Esophagus muscularis mucosa (tissue), 4 donors: Measurements from ENCODE around the gene TOMM20L. TPM values are rescaled to one million over a fixed set of nuclear protein-coding genes. Genes with fewer than 3 reads are reported as not detected.
"Not testable (repeated sequence)": the region's sequence is repeated elsewhere in the genome, so short reads cannot be mapped to it uniquely, and the experiment has no call there.

ENCODE experiments used
- DNase-seq: peaks from one replicate; pipeline ENCODE4 v3.0.0-alpha.2; 2017; ENCODE audit errors: extremely low spot score
- H3K27ac ChIP-seq, 4 donors: fragments of 200-600 bp; sonication (generic); replicated peaks in 1 of 4; 1 replicate in 3 of 4; 2 replicates in 1 of 4; pipeline ENCODE4 v1.5.1; 2016 to 2019; ENCODE audit warnings: mild to moderate bottlenecking in 1 of 4
- H3K27me3 ChIP-seq, 4 donors: fragments of 200-600 bp; sonication (generic); one replicate each; pipeline versions ENCODE4 v1.5.1 to v1.6.0; 2016 to 2019
- H3K36me3 ChIP-seq, 4 donors: fragments of 200-600 bp; sonication (generic); one replicate each; pipeline ENCODE4 v1.5.1; 2016 to 2019
- H3K4me1 ChIP-seq, 4 donors: fragments of 200-600 bp; sonication (generic); one replicate each; pipeline ENCODE4 v1.5.1; 2016 to 2019
- H3K4me3 ChIP-seq, 4 donors: fragments of 200-600 bp; sonication (generic); 1 replicate in 2 of 4; 2 replicates in 2 of 4; pipeline ENCODE4 v1.5.1; 2016 to 2019; ENCODE audit warnings: mild to moderate bottlenecking in 4 of 4, moderate library complexity in 1 of 4
- H3K9me3 ChIP-seq, 4 donors: fragments of 200-600 bp; sonication (generic); 1 replicate in 3 of 4; 2 replicates in 1 of 4; pipeline ENCODE4 v1.5.1; 2016 to 2019
- CTCF ChIP-seq, 3 experiments: fragments of 200-600 bp in 2 of 3; fragments of 450-650 bp in 1 of 3; sonication (generic) in 2 of 3; IDR thresholded peaks; one replicate each; pipeline ENCODE4 v1.5.1; 2017 to 2019; ENCODE audit warnings: antibody characterized with exemption in 3 of 3, mild to moderate bottlenecking in 2 of 3, moderate library complexity in 1 of 3
- EP300 ChIP-seq: sonication (generic); formaldehyde crosslinking; IDR thresholded peaks from one replicate; pipeline ENCODE4 v1.6.1; 2017; ENCODE audit warnings: antibody characterized with exemption
- POLR2A ChIP-seq: fragments of 450-650 bp; IDR thresholded peaks from one replicate; pipeline ENCODE4 v1.6.1; 2017; ENCODE audit warnings: antibody characterized with exemption, moderate library complexity, mild to moderate bottlenecking, low read depth
- POLR2AphosphoS5 ChIP-seq, 2 donors: sonication (generic); formaldehyde crosslinking; IDR thresholded peaks; one replicate each; pipeline ENCODE4 v1.6.1; 2017; ENCODE audit warnings: antibody characterized with exemption in 2 of 2
- WGBS: methylation state at CpG from one replicate; pipeline ENCODE4 v1.1.5; 2018; 5-methylcytosine and 5-hydroxymethylcytosine counted together
- intact Hi-C: fragments of 100-400 bp; cut with DNase I; formaldehyde crosslinking; loops from one replicate; pipeline ENCODE4 v1.15.1; 2023
- total RNA-seq, 4 donors: library from RNA; depleted of rRNA; stranded (reverse); fragments of >200 nt; gene quantifications; one replicate each; pipeline versions ENCODE4 v1.1.0 to v1.2.1, GENCODE V29; 2016

The TOMM20L gene
- total RNA-seq, 4 donors from 2014 or later = not detected

DNA sequence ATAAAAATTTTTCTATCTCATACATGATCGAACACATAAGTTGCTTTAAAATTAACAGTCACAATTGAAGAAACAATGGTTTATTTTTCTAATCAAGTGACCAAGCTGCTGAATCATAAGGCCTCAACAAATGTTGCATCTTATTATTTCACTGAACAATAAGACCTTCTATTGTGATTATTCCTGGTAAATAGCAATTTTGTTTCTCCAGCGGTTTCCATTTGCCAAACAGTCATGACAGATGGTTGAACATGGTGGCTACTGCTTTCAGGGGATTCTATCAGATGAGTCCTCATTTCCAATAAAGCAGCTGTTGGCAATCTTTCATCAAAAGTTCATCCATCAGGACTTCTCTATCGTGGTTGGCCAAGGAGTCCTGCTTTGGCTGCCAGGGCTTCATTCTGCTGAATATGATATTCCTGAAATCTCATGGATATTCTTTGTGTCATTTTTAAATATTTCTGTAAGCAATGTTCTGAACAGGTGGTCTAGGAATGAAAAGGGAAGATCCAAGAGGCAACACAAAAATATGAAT is 13.0 kb downstream of the TOMM20L start:
- Histone ChIP-seq H3K9me3 (no peaks in the 10 kb centered on the region), H3K27me3 (no peaks in the 10 kb centered on the region), H3K4me3 (no peak overlapping the region), H3K36me3 (peaks cover 34 to 60% (median 49%) of the 10 kb centered on the region in 4 donors), H3K27ac (no peak overlapping the region), H3K4me1 (no peaks in the 10 kb centered on the region)
- DNase-seq = no peak
- intact Hi-C loops = no loop called here
- WGBS = 91% methylated on average over 3 of the region's 3 CpGs
- TF ChIP-seq POLR2AphosphoS5 (IDR thresholded peaks at IDR 0.05) (no peak), POLR2A (no peak), EP300 (no peak)

DNA sequence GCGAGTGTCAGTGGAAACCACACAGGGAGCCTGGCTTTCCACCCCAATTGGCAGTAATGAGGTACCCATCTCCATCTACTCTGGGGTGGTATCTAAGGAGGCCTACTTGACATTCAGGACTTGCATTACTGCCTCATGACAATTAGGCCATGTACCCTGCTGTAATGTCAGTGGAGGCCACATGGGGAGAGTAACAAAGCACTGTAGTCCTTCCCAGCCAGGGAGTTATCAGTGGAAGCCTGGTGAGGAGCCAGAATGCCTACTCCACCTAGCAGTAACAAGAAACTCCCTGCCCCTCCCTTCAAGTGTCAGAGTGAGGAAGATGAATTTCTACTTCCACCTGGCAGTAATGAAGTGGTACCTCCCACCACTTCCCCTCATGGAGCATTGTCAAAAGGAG is 19.1 kb downstream of the TOMM20L start:
- Histone ChIP-seq H3K27me3 (no peaks in the 10 kb centered on the region), H3K36me3 (peaks cover 27 to 69% (median 51%) of the 10 kb centered on the region in 4 donors), H3K4me3 (no peak overlapping the region), H3K9me3 (no peaks in the 10 kb centered on the region), H3K27ac (no peak overlapping the region), H3K4me1 (no peaks in the 10 kb centered on the region)
- no peak for TF ChIP-seq POLR2AphosphoS5 (IDR thresholded peaks at IDR 0.05)
- no peak for TF ChIP-seq POLR2A
- TF ChIP-seq CTCF (IDR thresholded peaks at IDR 0.05) = no peak
- TF ChIP-seq EP300 = no peak
- DNase-seq = no peak
- intact Hi-C loops = no loop called here
- 100% methylated on average over 1 of the region's 1 CpG for WGBS

- Histone ChIP-seq H3K9me3 (no peaks in the 10 kb centered on the region), H3K27ac (no peak overlapping the region), H3K4me3 (no peak overlapping the region), H3K27me3 (no peaks in the 10 kb centered on the region), H3K36me3 (peaks cover 20 to 68% (median 51%) of the 10 kb centered on the region in 4 donors), H3K4me1 (no peaks in the 10 kb centered on the region)
- WGBS = 97% methylated on average over 10 of the region's 10 CpGs
- DNase-seq = no peak
- intact Hi-C loops = no loop called here
- TF ChIP-seq EP300 (no peak), CTCF (IDR thresholded peaks at IDR 0.05) (no peak)
These were observed 20.2 kb downstream of the TOMM20L start for GRCh38 chr14:58415636-58416547.

DNA sequence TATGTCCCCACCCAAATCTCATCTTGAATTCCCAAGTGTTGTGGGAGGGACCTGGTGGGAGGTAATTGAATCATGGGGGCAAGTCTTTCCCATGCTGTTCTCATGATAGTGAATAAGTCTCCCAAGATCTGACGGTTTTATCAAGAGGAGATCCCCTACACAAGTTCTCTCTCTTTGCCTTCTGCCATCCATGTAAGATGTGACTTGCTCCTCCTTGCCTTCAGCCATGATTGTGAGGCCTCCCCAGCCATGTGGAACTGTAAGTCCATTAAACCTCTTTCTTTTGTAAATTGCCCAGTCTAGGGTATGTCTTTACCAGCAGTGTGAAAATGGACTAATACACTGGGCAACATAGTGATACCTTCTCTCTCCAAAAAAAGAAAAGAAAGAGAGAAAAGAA is 21.2 kb downstream of the TOMM20L start:
- peaks cover 12 to 68% (median 47%) of the 10 kb centered on the region in 4 donors for H3K36me3 ChIP-seq
- WGBS = 92% methylated on average over 1 of the region's 1 CpG
- DNase-seq, H3K27ac ChIP-seq, intact Hi-C loops, H3K4me3 ChIP-seq, H3K9me3 ChIP-seq, H3K4me1 ChIP-seq, H3K27me3 ChIP-seq: not testable (repeated sequence)

- Histone ChIP-seq H3K4me3 (peak overlapping the region; percentile 93 to 96 (median 94)), H3K27me3 (no peaks in the 10 kb centered on the region), H3K9me3 (no peaks in the 10 kb centered on the region), H3K36me3 (peaks cover under 1 to 30% (median 16%) of the 10 kb centered on the region in 4 donors), H3K4me1 (peaks cover 27 to 50% (median 32%) of the 10 kb centered on the region in 4 donors), H3K27ac (peak overlapping the region; percentile 90 to 94 (median 92))
- intact Hi-C loops = loop anchor here (10.0 kb wide), 1 partner anchor 182 kb away; the partner anchor contains the start of gene PSMA3
- WGBS = 1% methylated on average over 35 of the region's 35 CpGs
- DNase-seq = no peak
- TF ChIP-seq POLR2AphosphoS5 (IDR thresholded peaks at IDR 0.05) = no peak
- no peak for TF ChIP-seq EP300
- TF ChIP-seq POLR2A = no peak
- no peak for TF ChIP-seq CTCF (IDR thresholded peaks at IDR 0.05)
These were observed 31.0 kb downstream of the TOMM20L start for GRCh38 chr14:58426670-58427280.
